GM20431 (cell line): Measurements from ENCODE around the gene HERC2.
"Not testable (repeated sequence)": the region's sequence is repeated elsewhere in the genome, so short reads cannot be mapped to it uniquely, and the experiment has no call there.

Source experiments
- in situ Hi-C: fragments of 300-500 bp; cut with MseI, MboI; formaldehyde crosslinking; loops from one replicate; pipeline ENCODE4 v1.15.0; 2020; ENCODE audit warnings: low sequenced_read_pairs; ENCODE audit not compliant: unreplicated experiment

HERC2 gene

GRCh38 chr15:28286659-28287058, 35.3 kb downstream of the HERC2 start:
- in situ Hi-C loops = not testable (repeated sequence)

GRCh38 chr15:28286031-28286430, 35.9 kb downstream of the HERC2 start:
- in situ Hi-C loops = no loop called here

DNA sequence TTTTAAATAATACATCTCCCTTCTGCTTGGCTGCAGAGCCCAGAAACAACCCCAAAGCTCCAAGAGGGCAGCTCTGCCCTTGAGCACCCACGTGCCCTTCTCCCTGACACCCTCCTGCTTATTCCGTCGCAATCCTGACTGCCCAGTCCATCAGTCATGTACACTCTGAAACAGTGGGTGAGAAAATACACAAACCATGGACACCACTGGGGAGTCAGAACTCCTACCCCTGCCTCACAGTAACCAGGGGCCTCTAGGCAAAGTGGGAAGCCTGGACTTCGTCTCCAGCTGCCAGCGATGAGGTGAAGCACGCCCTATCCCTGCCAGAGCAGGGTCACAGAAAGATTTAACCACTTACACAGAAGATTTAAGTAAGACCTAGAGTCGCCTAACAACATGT, 40.1 kb downstream of the HERC2 start:
- in situ Hi-C loops = no loop called here

DNA sequence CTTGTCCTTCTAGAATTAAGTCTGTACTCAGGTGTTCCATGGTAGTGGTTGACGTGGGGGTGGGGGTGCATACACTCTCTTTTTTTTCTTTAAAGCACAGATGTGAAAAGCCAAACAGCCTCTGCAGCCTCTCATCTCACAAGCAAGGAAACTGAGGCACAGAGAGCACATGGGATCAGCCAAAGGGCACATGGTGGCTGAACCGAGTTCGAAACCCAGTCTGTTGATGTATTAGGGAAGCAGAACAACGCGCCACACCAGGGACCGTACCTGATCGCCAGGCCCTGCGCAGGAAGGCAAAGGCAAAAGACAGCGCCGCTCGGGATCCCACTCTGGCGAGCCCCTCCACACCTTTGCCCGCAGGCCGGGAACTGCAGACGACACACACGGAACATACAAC, 47.3 kb downstream of the HERC2 start:
- in situ Hi-C loops = no loop called here

GRCh38 chr15:28273873-28274610, 47.9 kb downstream of the HERC2 start:
- in situ Hi-C loops = no loop called here

DNA sequence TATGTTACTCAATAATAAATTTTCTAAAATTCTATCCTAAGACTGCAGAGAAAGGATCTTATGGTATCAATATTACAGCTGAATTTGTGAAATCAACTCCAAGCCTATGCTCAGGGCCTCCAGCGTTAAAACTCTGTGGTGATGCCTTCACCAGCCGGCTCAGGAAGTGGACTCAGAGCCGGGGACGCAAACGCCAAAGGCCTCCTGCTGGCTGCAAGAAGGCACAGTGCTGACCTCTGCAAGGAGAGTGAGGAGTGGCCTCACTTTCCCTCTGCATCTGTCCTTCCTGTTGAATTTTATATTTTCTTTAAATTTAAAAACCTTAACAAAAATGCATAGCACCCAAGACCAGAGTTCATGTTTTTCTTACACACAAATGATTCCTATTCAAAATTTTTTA, 48.5 kb downstream of the HERC2 start:
- in situ Hi-C loops = no loop called here

- in situ Hi-C loops = no loop called here
These were observed 49.4 kb downstream of the HERC2 start for GRCh38 chr15:28272587-28272986.

- in situ Hi-C loops = no loop called here
These were observed 50.2 kb downstream of the HERC2 start for GRCh38 chr15:28271697-28272260.

DNA sequence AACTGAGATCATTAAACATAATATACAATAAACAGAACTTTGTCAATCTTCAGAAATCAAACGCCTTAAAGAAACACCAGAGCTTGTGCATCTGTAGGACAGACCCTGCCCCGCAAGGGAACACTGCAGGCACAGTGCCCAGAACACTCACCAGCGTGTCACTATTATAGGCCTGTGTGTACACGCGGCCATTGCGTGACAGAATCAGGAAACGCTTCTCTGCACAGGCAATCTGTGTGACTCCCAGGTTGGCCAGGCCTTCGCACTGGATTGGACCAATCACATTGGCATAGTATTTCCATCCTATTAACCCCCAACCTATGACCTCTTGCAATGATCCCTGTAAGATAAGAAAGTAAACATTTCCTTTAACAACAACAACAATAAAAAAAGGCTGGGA, 52.9 kb downstream of the HERC2 start:
- in situ Hi-C loops = no loop called here

DNA sequence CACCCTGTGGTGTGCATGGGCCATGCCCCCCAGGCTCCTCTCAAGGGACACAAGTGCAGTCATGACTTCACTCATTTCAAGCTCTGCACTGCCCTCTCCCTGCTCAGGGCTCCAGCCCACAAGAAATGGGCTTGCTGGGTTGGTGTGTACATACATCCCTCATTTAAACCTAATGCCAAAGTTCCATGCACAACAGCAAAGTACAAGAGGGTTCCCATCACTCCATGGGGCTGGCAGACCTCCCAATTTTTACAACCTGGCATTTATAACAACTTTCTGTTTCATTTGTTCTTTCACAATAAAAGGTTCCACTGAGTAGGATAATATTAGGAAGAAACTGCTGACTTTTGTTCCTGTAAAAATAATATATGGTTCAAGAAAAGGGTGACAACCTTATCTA, 54.3 kb downstream of the HERC2 start:
- in situ Hi-C loops = no loop called here

DNA sequence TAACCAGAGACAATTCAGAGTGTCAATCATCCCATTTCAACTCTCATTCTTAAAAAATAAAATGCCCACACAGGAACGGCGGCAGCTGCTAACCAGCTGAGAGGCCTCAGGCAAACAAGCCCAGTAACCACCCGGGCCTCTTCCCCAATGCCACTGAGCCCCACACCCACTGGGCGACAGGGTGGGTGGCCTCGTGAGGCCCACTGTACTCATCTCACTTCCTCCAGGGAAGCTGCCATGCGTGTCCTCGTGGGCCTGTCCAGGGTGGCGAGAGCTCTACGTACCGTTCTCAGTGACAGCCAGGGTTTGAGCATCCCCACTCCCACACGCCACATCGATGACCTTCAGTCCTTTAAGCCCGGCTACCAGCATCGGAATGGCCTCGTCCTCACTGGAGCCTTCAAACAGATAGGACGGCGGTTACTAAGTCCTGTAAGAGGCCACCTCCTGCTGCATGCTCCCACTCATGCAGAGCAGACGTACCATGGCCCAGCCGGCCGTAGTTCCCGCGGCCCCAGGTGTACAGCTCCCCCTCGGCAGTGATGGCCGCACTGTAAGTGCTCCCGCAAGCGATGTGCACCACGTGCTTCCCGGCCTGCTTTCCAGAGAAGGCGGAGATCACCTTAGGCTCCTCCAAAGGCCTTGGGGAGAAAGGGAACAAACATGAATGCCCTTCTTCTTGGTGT, 56.5 kb downstream of the HERC2 start:
- in situ Hi-C loops = no loop called here

- in situ Hi-C loops = no loop called here
These were observed 57.8 kb downstream of the HERC2 start for GRCh38 chr15:28264166-28264565.

DNA sequence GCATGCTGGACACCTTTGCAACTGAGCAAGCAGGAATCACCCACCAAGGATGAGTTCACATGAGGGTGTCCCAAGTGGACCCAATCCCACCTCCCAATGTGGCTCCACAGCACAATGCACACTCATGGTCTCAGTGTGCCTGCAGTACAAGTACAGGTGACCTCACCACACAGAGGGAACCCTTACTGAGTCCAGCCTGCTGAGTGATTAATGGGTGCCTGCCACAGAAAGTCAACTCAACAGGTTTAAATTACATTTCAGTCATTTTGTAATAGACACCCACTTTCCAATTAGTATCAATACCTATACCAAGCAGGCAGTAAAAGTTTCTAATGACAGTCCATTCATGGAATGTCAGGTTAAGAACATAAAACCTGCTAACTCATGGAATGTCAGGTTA, 59.5 kb downstream of the HERC2 start:
- in situ Hi-C loops = no loop called here

DNA sequence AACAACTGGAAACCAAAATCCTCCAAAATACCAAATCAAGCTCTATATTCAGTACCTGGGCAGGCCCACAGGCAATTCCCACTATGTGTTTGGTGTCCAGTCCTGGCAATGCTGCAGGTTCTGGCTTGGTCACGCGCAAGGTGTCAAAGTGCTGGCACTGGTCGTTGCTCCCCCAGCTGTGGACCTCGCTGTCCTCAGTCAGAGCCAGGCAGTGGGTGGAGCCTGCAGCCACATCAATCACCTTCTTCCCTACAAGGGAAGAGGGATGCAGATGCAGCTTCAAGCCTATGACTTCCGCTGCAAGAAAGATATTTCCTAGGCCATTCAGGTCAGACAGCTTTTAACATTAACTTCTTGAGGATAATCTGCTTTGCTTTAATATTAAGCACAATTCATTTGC, 61.3 kb downstream of the HERC2 start:
- in situ Hi-C loops = no loop called here

- in situ Hi-C loops = no loop called here
These were observed 61.7 kb downstream of the HERC2 start for GRCh38 chr15:28260317-28260716.

GRCh38 chr15:28255965-28256364, 66.0 kb downstream of the HERC2 start:
- in situ Hi-C loops = no loop called here

GRCh38 chr15:28252831-28253230, 69.1 kb downstream of the HERC2 start:
- in situ Hi-C loops = no loop called here

DNA sequence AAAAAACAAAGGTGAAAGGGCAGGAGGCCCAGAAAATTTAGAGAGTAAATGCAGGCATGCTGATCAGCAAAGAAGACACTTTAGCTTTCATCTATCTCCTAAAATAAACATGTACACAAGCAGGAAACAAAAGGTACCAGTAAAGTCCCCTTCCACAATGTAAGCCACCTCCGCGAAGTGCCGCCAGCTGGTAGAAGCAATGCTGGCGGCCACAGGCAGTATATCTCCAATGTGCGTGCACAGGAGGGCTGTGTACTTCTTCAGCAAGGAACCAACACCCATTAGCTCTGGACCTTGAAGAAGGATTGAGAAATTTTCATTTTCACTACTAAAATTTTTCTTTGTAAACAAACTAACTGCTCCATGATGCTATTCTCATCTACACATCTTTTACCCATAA, 75.4 kb downstream of the HERC2 start:
- in situ Hi-C loops = no loop called here

GRCh38 chr15:28243901-28244300, 78.1 kb downstream of the HERC2 start:
- in situ Hi-C loops = no loop called here

DNA sequence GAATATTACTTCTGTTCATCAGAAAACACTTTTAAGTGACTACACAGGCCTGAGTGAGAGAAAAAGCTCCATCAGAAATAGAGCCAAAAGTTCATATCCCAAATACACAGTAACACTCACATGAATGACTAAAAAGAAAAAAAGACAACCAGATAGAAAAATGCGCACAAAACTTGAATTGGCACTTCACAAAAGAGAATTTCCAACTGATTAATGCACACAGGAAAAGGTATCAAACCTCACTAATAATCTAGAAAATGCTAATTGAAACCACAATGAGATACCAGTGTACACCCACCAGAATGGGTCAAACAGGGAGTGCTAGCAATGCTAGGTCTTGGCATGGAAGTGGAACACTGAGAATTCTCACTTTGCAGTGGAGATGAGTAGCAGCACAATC, 78.6 kb downstream of the HERC2 start:
- in situ Hi-C loops = no loop called here

DNA sequence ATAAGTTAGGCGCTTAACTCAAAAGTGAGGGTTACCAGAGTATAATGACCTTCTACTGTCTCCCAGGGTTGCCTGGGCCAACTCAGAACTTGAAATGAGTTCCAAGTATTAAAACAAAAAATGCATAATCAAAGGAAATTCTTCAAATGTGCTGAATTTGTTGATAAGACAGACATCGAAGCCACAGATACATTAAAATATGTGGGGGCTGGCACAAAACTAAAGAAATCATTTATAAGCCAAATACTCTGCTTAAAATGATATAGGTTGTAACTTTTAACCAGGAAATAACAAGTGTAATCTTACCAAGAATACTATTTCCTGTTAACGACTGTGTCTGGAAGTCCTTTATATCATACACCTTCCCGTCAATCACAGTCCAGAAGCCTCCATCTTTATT, 83.7 kb downstream of the HERC2 start:
- in situ Hi-C loops = not testable (repeated sequence)

- in situ Hi-C loops = not testable (repeated sequence)
These were observed 90.2 kb downstream of the HERC2 start for GRCh38 chr15:28231743-28232142.
